SW 1271 (cell line): ENCODE results near the gene SLC25A11.

Experiments used
- DNase-seq, 2 experiments: peaks; one replicate each; lab custom pipeline; 2025; lab: John Stamatoyannopoulos, UW

SLC25A11 gene

DNA sequence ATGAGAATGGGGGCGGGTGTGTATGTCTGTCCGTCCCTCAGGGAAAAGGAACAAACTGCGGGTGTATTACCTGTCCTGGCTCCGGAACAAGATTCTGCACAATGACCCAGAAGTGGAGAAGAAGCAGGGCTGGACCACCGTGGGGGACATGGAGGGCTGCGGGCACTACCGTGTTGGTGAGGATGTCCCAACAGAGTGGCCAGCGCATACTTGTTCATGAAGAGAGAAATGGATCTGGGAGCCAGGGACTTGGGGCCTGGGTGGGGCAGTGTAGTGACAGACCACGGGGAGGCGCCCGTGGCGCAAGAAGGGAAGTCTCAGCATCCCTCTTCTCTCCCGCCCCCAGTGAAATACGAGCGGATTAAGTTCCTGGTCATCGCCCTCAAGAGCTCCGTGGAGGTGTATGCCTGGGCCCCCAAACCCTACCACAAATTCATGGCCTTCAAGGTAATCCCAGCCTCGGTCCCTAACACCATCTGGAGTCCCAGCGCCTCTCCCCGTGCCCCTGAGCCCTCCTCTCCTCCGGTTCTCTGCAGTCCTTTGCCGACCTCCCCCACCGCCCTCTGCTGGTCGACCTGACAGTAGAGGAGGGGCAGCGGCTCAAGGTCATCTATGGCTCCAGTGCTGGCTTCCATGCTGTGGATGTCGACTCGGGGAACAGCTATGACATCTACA is 44.1 kb downstream of the SLC25A11 start:
- no peak for DNase-seq

DNA sequence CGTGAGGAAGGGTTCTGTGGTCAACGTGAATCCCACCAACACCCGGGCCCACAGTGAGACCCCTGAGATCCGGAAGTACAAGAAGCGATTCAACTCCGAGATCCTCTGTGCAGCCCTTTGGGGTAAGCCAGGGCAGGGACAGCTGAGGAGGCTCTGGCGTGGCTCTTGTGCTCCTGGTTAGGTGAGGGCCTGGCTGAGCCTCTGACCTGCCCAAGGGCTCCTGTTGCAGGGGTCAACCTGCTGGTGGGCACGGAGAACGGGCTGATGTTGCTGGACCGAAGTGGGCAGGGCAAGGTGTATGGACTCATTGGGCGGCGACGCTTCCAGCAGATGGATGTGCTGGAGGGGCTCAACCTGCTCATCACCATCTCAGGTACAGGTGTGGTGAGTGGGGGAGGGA is 44.7 kb downstream of the SLC25A11 start:
- no peak for DNase-seq

DNA sequence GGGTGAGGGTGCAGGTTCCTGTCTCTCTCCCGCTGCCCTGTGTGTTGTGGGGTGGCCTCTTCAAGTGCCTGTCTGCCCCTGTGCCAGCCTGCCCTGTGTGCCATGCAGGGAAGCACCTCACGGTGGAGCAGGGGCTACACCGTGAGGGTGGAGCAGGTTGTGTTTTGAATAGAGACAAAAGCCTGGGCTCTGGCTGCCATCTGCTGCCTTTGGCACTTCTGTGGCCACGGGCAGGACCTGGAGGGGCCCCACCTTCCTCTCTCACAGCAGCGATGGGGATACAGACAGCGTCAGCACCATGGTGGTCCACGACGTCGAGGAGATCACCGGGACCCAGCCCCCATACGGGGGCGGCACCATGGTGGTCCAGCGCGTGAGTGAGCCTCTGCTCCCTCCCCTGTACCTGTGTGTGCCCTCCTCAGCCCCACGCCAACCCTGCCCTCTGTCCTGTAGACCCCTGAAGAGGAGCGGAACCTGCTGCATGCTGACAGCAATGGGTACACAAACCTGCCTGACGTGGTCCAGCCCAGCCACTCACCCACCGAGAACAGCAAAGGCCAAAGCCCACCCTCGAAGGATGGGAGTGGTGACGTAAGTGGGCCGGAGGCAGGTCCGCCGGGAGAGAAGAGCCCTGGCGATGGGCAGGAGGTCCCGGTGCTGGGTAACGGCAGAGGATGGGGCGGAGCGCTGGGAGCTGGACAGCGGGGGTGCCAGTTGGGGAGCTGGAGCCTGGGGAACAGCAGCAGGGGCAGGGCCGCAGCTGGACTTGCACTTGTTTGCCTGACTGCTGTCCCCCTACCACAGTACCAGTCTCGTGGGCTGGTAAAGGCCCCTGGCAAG is 45.9 kb downstream of the SLC25A11 start:
- no peak for DNase-seq

DNA sequence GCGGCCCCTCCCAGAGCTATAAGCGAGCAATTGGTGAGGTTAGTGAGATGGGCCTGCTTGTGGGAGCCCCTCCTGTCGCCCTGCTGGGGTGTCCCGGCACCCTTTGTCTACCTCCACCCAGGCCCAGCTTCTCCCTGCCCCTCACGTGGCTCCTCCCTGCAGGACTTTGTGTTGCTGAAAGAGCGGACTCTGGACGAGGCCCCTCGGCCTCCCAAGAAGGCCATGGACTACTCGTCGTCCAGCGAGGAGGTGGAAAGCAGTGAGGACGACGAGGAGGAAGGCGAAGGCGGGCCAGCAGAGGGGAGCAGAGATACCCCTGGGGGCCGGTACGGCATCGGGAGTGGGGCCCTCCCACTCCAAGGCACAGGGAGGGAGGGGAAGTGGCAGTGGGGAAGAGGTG is 46.6 kb downstream of the SLC25A11 start:
- no peak for DNase-seq

DNA sequence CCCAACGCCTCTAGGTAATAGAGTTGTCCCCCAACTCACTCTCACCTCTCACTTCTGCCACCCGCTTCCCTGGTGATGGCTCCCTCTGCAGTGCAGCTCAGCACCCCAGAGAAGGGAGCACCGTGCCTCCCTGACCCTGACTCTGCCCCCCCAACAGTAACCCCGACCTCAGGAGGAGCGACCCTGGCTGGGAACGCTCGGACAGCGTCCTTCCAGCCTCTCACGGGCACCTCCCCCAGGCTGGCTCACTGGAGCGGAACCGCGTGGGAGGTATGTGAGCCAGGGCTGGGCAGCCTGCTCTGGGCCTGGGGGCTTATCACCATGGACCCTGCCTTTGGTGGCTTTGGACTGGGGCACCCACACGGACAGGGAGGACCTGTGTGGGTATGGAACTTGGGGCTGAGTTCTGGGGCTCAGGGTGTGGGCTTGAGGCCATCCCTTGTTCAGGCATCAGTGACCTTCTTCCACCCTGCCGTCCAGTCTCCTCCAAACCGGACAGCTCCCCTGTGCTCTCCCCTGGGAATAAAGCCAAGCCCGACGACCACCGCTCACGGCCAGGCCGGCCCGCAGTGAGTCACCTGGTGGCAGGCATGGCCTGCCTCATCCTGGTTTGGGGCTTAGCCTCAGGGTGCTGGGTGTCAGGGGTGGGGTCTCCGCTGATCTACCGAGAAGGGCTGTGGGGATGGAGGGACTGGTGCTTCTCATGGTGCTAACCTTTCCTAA is 47.2 kb downstream of the SLC25A11 start:
- DNase-seq, result no peak

DNA sequence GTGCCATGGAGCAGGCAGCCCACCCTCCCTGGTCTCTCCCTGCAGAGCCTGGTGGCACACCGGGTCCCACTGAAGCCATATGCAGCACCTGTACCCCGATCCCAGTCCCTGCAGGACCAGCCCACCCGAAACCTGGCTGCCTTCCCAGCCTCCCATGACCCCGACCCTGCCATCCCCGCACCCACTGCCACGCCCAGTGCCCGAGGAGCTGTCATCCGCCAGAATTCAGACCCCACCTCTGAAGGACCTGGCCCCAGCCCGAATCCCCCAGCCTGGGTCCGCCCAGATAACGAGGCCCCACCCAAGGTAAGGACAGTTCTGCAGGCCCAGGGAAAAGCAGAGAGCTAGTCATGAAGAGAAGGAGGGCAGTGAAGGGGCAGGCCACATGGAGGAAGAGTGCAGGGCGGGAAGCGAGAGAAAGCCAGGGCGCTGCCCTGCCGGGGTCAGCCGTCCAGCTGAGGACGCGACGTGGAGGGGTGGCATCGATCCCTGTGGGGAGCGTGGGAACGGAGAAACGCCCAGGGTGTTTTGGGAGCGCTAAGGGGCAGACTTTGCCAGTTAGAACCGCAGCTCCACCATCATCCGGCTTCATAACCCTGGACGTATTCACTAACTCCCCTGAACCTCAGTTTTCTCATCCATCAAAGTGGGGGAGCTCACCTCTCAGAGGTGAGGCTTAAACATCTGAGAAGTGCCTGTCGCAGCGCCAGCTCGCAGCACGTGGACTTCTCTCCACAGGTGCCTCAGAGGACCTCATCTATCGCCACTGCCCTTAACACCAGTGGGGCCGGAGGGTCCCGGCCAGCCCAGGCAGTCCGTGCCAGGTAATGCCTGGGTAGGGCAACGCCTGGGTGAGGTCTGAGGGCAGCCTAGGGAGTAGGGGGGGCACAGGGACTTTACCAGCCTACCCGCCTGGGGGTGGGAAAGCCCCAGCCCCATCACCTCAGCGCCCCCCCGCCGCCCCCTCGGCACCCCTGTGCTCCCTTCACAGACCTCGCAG is 48.1 kb downstream of the SLC25A11 start:
- no peak for DNase-seq

DNA sequence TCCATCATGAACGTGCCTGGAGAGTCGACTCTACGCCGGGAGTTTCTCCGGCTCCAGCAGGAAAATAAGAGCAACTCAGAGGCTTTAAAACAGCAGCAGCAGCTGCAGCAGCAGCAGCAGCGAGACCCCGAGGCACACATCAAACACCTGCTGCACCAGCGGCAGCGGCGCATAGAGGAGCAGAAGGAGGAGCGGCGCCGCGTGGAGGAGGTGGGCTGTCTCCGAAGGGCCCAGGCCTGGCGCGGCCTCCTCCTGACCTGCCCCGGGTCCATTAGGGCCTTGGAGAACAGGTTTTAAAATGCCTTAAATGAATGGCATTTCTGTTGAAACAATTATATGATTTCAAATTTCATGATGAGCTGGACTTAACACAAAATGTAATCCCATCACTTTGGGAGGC is 52.3 kb downstream of the SLC25A11 start:
- no peak for DNase-seq
